UCSD-AML1 (cell line): Measurements from ENCODE around the gene CCDC116.
"Not testable (repeated sequence)": the region's sequence is repeated elsewhere in the genome, so short reads cannot be mapped to it uniquely, and the experiment has no call there.

Experiments
- DNase-seq: peaks from one replicate; lab custom pipeline; 2025; ENCODE audit not compliant: unreplicated experiment; lab: John Stamatoyannopoulos, UW

CCDC116 gene

DNA sequence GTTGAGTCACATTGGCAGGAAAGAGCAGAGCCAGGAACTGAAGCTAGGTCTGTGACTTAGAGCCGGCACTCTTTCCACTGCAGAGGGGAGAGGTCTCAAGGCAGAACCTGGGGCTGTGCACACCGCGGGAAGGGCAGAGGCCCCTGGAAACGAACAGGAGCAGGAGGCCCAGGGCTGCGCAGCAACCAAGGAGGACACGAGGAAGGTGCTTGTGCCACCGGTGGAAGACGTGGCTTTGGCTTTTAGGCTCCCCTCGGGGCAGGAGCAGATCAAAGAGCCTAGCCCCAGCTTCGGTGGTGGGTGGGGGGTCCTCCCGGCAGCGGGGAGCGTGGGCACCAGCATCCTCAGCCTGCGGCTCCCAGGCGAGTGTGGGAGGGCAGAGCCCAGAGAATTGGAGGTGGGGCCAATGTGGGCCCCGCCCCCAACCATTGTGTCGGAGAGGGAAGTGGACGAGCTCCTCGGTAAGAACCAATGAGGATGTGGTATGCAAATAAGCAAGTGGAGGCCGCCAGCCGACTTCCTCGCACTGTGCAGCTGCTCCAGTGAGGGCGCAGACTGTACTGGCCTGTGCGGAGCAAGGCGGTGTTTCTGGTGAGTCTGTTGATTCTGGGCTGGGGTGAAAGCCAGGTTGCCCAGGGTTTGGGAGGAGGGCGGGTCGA lies at the start of gene CCDC116:
Gene CCDC116, plus strand, starts transcription at position 524 of the 659 bp plus-strand sequence. CDS start 422 bp downstream, outside the sequence.
- DNase-seq: peak; percentile 94

- no peak for DNase-seq
Measured at GRCh38 chr22:21582801-21583740, 49.5 kb upstream of the CCDC116 start.

DNA sequence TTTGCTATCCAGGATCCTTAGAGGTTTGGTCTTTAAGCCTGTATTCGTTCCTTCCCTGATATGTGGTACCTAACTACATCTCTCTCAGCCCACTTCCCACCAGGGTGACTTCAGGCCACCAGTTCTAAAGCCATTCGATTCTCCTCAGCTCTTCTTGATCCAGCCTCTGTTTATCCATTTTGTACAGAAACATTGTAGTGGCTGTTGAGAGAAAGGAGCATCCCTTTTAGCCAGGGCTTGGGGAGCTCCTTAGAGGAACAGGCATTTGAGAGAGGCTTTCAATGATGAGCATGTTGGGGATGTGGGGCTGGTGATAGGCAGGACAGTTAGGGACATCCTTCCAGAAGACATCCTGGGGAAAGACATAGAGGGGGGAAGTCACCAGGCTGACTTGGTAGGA lies 47.2 kb upstream of the CCDC116 start:
- no peak for DNase-seq

GRCh38 chr22:21587803-21588611 lies 44.6 kb upstream of the CCDC116 start:
- no peak for DNase-seq

DNA sequence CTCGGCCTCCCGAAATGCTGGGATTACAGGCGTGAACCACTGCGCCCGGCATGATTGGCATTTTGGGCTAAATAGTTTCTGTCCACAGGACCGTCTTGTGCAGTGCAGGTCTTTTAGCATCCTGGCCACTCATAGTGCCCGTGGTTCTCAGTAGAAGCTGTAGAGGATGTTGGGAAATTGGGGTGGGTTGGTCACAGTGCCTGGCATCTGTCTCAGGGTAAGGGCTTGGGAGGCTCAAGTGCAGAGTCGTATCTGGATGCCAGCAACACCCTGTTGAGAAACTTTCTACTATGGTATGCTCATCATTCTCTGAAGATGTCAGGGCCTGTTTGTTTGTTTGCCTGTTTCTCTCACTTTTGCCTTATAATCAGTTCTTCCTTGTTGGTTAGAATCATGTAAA lies 43.2 kb upstream of the CCDC116 start:
- DNase-seq: no peak

- no peak for DNase-seq
Measured at GRCh38 chr22:21590809-21591641, 41.5 kb upstream of the CCDC116 start.

DNA sequence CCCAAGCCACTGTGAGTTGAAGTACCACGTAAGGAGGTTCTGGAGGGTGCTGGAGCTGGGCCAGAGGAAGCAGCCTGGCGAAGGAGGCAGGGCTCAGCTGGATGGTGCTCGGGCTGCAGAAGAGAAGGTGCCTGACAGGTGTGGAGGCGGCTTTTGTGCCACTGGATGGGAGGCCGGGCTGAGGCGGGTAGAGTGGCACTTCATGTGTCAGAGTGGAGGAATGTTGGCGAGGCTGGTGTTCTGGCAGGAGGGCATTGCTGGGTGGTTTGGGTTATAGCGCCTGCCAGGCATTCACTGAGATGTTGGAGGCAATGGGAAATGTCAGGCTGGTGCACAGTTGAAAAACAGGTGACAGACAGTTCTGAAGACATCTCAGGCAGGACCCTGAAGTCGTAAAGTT lies 40.9 kb upstream of the CCDC116 start:
- DNase-seq: no peak

GRCh38 chr22:21592422-21592821 lies 40.1 kb upstream of the CCDC116 start:
- DNase-seq: no peak

GRCh38 chr22:21593406-21594232 lies 38.9 kb upstream of the CCDC116 start:
- no peak for DNase-seq

DNA sequence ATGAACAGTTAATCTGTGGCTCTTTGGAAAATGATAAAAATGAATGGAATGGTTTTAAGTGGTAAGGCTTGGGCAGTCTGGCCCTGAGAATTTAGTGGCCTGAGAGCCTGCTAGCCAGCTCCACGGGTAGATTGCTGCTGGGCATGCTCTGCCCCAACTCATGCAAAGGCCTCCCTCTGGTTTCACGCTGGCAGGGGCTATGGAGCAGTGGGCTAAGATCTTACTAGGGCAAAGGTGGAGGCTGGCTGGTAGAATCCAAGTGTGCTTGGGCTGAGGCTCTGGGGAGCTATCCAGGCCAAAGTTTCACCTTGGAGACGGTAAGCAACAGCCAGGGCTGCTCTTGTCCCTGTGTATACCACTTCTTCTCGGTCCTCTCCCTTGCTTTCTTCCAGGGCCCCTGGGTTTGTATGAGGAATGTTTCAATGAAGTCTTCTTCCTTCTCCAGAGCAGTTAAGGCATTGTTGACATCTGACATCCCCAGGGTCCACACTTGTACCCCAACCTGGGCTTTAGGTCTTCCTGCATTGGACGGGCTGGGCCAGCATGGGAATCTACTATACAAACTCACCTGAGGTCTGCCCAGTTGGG lies 37.6 kb upstream of the CCDC116 start:
- no peak for DNase-seq

- not testable (repeated sequence) for DNase-seq
Measured at GRCh38 chr22:21596356-21597135, 36.0 kb upstream of the CCDC116 start.

GRCh38 chr22:21598302-21598701 lies 34.3 kb upstream of the CCDC116 start:
- no peak for DNase-seq

- no peak for DNase-seq
Measured at GRCh38 chr22:21599053-21599893, 33.3 kb upstream of the CCDC116 start.

GRCh38 chr22:21602579-21602978 lies 30.0 kb upstream of the CCDC116 start:
- no peak for DNase-seq

- no peak for DNase-seq
Measured at GRCh38 chr22:21603973-21604372, 28.6 kb upstream of the CCDC116 start.

DNA sequence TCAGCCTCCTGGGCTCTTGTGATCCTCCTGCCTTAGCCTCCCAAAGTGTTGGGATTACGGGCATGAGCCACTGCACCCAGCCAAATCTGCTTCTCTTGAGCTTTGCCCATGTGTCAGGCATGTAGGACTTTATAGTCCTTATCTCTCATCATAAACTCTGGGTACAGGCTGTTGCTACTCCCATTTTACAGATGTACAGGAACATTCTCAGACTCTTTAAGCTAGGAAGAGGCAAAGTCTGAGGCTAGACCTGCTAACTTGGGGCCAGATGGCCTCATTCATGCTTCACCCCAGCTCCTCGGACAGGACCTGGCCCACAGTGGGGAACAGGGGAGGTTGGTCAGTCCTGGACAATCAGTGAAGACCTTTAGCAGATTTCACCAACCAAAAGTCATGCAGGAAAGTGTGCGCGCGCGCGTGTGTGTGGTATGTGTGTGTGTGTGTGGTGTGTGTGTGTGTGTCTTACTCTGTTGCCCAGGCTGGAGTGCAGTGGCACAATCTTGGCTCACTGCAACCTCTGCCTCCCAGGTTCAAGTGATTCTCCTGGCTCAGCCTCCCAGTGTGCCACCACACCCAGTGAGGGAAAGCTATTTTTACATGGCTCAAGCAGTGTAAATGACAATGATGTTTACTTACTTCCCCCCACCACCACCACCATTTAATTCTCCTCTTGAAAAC lies 26.5 kb upstream of the CCDC116 start:
- DNase-seq: no peak

- no peak for DNase-seq
Measured at GRCh38 chr22:21606775-21607174, 25.8 kb upstream of the CCDC116 start.
